ENCODE results near the gene KDELR1. TPM values are rescaled to one million over a fixed set of nuclear protein-coding genes. Genes with fewer than 3 reads are reported as not detected.
A peak's percentile ranks its signal among the peaks of the same experiment; 100 is the strongest.

KDELR1 gene
- polyA plus RNA-seq, result 29.2 TPM

DNA sequence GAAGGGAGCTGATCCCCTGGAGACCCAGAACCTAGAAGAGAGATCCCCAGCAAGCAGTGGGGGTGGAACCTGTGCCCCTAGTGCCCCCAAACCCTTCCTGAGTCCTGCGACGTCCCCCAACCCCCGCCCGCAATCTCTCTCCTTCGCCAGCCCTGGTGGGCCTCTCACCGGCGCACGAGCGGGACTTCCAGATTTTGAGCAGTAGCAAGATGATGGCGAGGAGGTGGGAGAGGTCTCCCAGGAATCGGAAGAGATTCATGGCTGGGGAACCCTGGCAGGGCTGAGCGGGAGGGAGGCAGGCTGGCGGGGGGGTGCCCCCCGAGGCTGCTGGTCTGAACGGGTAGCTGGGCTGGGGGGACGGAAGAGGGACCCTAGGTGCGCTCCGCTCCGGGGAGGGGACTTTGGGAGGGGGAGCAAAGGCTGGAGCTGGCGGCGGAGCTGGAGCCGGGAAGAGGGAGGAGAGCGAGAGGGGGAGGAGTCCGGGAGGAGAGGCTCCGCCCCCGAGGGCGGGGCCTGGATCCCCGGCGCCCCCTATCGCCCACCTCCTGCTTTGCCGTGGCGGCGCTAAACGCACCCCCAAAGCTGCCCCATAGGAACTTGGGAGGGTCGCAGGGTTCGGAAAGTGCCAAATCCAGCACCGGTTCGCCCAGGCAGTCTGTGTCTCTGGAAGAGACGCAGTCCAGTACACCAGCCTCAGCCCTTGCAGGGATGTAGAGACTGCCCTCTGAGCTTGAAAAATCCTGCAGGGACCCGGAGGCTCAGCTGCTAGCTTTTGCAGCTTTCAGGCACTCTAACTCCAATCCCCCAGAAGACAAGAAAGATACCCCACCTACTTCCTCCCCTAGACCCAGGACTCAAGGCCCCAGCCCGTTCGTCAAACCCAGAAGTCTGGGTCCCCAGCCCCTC lies at the start of gene KDELR1:
TSS of gene KDELR1 (minus strand) at position 452 of the 906 bp plus-strand sequence. CDS start at position 259, 193 bp downstream.
- peak within 1 kb of the TSS; percentile 71 to 96 (median 91) for H3K27ac Mint-ChIP-seq
- H3K9me3 Mint-ChIP-seq, result no peaks in the 10 kb centered on the region
- H3K4me3 Mint-ChIP-seq, result peak within 1 kb of the TSS; percentile 89 to 97 (median 93)
- H3K27me3 Mint-ChIP-seq, result peaks cover 21% of the 10 kb centered on the region
- H3K4me1 Mint-ChIP-seq, result peaks cover 0 to 11% (median 7%) of the 10 kb centered on the region in 3 donors
- H3K36me3 Mint-ChIP-seq, result peaks cover 2% of the 10 kb centered on the region

DNA sequence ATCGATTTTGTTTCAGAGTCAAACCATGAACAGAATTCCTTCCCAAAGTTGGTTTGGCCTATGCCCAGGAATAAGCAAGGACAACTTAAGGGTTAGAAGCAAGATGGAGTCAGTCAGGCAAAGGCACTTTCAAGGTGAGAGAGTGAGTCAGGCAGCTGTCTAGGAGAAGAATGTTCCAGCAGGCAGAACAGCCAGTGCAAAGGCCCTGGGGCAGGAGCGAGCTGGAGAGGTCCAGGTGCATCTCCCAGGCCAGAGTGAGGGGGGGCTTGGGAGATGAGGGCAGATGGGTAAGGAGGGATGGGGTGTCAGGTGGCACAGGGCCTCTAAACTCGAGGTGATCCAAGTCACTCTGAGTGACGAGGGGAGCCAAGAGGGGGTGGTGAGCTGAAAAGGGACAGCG lies 45.2 kb upstream of the KDELR1 start:
- H3K27me3 Mint-ChIP-seq, result peaks cover 22% of the 10 kb centered on the region
- no peaks in the 10 kb centered on the region for H3K36me3 Mint-ChIP-seq
- no peak overlapping the region for H3K27ac Mint-ChIP-seq
- H3K9me3 Mint-ChIP-seq, result no peaks in the 10 kb centered on the region
- no peaks in the 10 kb centered on the region for H3K4me1 Mint-ChIP-seq
- H3K4me3 Mint-ChIP-seq, result no peak overlapping the region

DNA sequence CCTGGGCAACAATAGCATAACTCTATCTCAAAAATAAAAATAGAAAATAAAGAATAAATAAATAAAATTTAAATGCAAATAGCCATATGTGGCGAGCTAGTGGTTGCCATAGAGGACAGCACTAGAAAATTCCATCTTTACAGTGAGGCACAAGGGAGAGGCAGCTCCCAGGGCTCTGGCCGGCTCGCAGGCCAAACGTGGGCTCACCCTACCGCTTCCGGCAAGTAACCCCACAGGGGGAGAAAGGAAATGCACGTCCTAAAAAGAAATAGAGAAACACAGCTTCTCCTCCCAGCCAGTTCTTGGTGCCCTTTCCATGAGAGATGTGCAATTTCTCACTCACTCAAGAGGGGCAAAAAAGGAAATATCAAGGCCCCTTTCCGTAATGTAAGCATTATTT lies 42.0 kb upstream of the KDELR1 start:
- peaks cover 19% of the 10 kb centered on the region for H3K27me3 Mint-ChIP-seq

GRCh38 chr19:48428670-48429069 lies 37.3 kb upstream of the KDELR1 start:
- Mint-ChIP-seq H3K4me3 (no peak overlapping the region), H3K27ac (no peak overlapping the region), H3K4me1 (peaks cover 0 to 4% (median 3%) of the 10 kb centered on the region in 3 donors), H3K27me3 (no peaks in the 10 kb centered on the region), H3K9me3 (peaks cover 0 to 1% (median 0%) of the 10 kb centered on the region in 3 donors), H3K36me3 (no peaks in the 10 kb centered on the region)

More for the DNA sequence above, 42.0 kb upstream of the KDELR1 start:
- H3K27ac Mint-ChIP-seq, result no peak overlapping the region
- no peaks in the 10 kb centered on the region for H3K36me3 Mint-ChIP-seq
- H3K4me3 Mint-ChIP-seq, result no peak overlapping the region
- no peaks in the 10 kb centered on the region for H3K9me3 Mint-ChIP-seq
- H3K4me1 Mint-ChIP-seq, result no peaks in the 10 kb centered on the region

DNA sequence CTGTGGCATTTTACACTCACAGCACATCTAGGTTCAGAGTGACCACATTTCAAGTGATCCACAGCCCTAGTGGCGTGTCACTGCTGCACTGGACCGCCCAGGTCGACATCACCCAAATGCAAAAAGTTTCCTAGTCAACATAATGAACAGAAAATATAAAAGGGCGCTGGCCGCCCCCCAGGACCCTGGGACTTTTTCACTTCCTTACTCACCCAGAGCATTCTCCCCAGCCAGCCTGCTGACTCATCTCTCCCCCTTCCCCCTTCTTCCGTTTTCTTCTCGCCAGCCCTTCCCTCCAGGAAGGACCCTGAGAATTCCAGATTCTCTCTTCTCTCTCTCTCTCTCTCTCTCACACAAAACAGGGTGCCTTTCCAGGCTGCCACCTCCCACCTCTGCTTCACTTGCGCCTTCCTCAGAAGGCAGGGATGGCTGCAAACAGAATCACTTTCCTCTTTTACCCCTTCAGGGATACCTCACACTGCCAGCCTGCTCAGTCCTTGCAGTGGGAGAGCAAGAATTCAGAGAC lies 33.4 kb upstream of the KDELR1 start:
- Mint-ChIP-seq H3K4me3 (peak overlapping the region in 1 of 4 donors; percentile 56), H3K9me3 (peaks cover 0 to 1% (median 0%) of the 10 kb centered on the region in 3 donors), H3K36me3 (no peaks in the 10 kb centered on the region), H3K27ac (no peak overlapping the region), H3K4me1 (peaks cover 0 to 7% (median 6%) of the 10 kb centered on the region in 3 donors), H3K27me3 (no peaks in the 10 kb centered on the region)

GRCh38 chr19:48421548-48421947 lies 30.2 kb upstream of the KDELR1 start:
- peaks cover 6 to 18% (median 12%) of the 10 kb centered on the region in 3 donors for H3K4me1 Mint-ChIP-seq
- H3K36me3 Mint-ChIP-seq, result no peaks in the 10 kb centered on the region
- H3K9me3 Mint-ChIP-seq, result peaks cover 0 to 1% (median 0%) of the 10 kb centered on the region in 3 donors
- no peak overlapping the region for H3K4me3 Mint-ChIP-seq
- H3K27me3 Mint-ChIP-seq, result peaks cover 2% of the 10 kb centered on the region
- H3K27ac Mint-ChIP-seq, result no peak overlapping the region

- peaks cover 6 to 20% (median 11%) of the 10 kb centered on the region in 3 donors for H3K4me1 Mint-ChIP-seq
- no peaks in the 10 kb centered on the region for H3K36me3 Mint-ChIP-seq
- no peaks in the 10 kb centered on the region for H3K9me3 Mint-ChIP-seq
- peak overlapping the region; percentile 65 to 98 (median 92) for H3K4me3 Mint-ChIP-seq
- peaks cover 17% of the 10 kb centered on the region for H3K27me3 Mint-ChIP-seq
- H3K27ac Mint-ChIP-seq, result peak overlapping the region in 2 of 3 donors; percentile 60 to 83
Measured at GRCh38 chr19:48419158-48419920, 28.0 kb upstream of the KDELR1 start.

DNA sequence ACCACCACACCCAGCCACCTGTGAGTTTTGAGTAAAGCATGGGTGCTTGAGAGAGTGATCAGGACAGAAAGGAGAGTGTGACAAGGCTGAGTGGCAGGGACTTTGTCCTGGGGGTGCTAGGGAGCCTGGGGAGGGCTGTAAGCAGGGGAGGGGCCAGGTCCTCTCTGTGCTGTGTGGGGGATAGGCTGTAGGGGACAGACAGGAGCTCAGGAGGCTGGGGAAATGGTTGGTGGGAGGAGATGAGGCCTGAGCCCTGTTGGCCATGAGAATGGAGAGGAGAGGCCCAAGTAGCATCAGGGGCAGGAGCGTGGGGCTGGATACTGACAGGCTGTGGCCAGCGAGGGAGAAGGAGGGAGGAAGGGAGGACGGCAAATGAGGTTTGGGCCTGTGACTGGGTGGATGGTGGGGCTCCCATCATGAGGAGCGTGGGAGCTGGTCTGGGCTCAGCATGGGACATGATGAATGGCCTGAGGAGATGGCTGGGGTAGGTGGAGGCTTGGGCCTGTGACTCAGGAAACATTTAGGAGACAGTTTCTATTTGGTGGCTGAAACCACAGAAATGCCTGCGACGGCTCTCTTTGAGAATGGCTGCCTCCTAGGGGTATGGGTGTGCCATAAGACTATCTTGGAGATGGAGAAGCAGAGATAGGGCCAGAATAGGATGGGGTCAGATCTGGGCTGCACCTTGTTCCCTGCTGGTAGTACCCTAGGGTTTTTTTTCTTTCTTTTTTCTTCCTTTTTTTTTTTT lies 27.1 kb upstream of the KDELR1 start:
- H3K36me3 Mint-ChIP-seq, result no peaks in the 10 kb centered on the region
- H3K9me3 Mint-ChIP-seq, result no peaks in the 10 kb centered on the region
- peak overlapping the region; percentile 60 to 83 (median 76) for H3K27ac Mint-ChIP-seq

DNA sequence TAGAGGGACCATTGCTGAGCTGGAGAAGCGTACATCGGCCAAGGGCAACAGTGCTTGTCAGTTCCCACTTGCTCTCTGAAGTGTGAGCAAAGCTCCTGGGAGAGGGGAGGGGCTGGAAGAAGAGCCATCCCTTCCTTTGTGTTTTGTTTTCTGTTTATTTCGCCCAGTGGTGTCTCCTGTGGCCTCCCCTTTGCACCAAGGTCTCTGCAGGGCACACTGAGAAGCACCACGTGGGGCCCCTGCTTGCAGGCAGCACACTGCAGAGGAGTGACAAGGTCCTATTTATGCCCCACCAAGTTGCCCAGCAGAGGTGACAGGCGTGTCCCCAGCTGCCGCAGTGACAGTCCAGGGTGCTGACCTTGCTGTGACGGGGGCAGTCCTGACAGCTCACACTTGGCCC lies 26.1 kb upstream of the KDELR1 start:
- Mint-ChIP-seq H3K27me3 (peaks cover 26% of the 10 kb centered on the region), H3K36me3 (no peaks in the 10 kb centered on the region), H3K4me1 (peaks cover 6 to 16% (median 9%) of the 10 kb centered on the region in 3 donors), H3K9me3 (no peaks in the 10 kb centered on the region), H3K4me3 (peak overlapping the region in 1 of 4 donors; percentile 83), H3K27ac (peak overlapping the region in 1 of 3 donors; percentile 71)

More for the DNA sequence above, 27.1 kb upstream of the KDELR1 start:
- Mint-ChIP-seq H3K27me3 (peaks cover 25% of the 10 kb centered on the region), H3K4me1 (peaks cover 6 to 18% (median 11%) of the 10 kb centered on the region in 3 donors), H3K4me3 (peak overlapping the region; percentile 65 to 98 (median 92))

GRCh38 chr19:48415806-48416221 lies 24.5 kb upstream of the KDELR1 start:
- no peak overlapping the region for H3K27ac Mint-ChIP-seq
- H3K27me3 Mint-ChIP-seq, result peaks cover 26% of the 10 kb centered on the region
- H3K36me3 Mint-ChIP-seq, result no peaks in the 10 kb centered on the region
- no peaks in the 10 kb centered on the region for H3K9me3 Mint-ChIP-seq
- peak overlapping the region in 2 of 4 donors; percentile 45 to 73 for H3K4me3 Mint-ChIP-seq
- peaks cover 6 to 16% (median 9%) of the 10 kb centered on the region in 3 donors for H3K4me1 Mint-ChIP-seq

GRCh38 chr19:48415395-48415794 lies 24.0 kb upstream of the KDELR1 start:
- H3K27ac Mint-ChIP-seq, result no peak overlapping the region
- peaks cover 30% of the 10 kb centered on the region for H3K27me3 Mint-ChIP-seq
- no peaks in the 10 kb centered on the region for H3K9me3 Mint-ChIP-seq
- H3K36me3 Mint-ChIP-seq, result no peaks in the 10 kb centered on the region
- H3K4me3 Mint-ChIP-seq, result peak overlapping the region in 2 of 4 donors; percentile 68 to 83
- peaks cover 6 to 16% (median 9%) of the 10 kb centered on the region in 3 donors for H3K4me1 Mint-ChIP-seq

GRCh38 chr19:48413879-48414587 lies 22.7 kb upstream of the KDELR1 start:
- H3K27me3 Mint-ChIP-seq, result peaks cover 30% of the 10 kb centered on the region
- H3K4me3 Mint-ChIP-seq, result peak overlapping the region in 3 of 4 donors; percentile 63 to 83 (median 71)
- no peaks in the 10 kb centered on the region for H3K9me3 Mint-ChIP-seq
- no peaks in the 10 kb centered on the region for H3K36me3 Mint-ChIP-seq
- peak overlapping the region in 1 of 3 donors; percentile 42 for H3K27ac Mint-ChIP-seq
- H3K4me1 Mint-ChIP-seq, result peaks cover 2 to 13% (median 6%) of the 10 kb centered on the region in 3 donors

GRCh38 chr19:48405850-48406249 lies 14.5 kb upstream of the KDELR1 start:
- Mint-ChIP-seq H3K27me3 (peaks cover 21% of the 10 kb centered on the region), H3K9me3 (peaks cover 2 to 6% (median 4%) of the 10 kb centered on the region in 3 donors), H3K36me3 (peaks cover 4% of the 10 kb centered on the region), H3K4me1 (peaks cover 4 to 11% (median 7%) of the 10 kb centered on the region in 3 donors), H3K4me3 (no peak overlapping the region), H3K27ac (peak overlapping the region in 1 of 3 donors; percentile 78)
